Inflammatory macrophage treated with lipopolysaccharide for 1 hour (primary cell): ENCODE data around the gene MYBPHL.
A peak's percentile ranks its signal among the peaks of the same experiment; 100 is the strongest.

ENCODE experiments used
- DNase-seq, 2 donors: peaks; one replicate each; pipeline ENCODE4 v3.0.0-alpha.2; 2020 to 2022

The MYBPHL gene, protein sequence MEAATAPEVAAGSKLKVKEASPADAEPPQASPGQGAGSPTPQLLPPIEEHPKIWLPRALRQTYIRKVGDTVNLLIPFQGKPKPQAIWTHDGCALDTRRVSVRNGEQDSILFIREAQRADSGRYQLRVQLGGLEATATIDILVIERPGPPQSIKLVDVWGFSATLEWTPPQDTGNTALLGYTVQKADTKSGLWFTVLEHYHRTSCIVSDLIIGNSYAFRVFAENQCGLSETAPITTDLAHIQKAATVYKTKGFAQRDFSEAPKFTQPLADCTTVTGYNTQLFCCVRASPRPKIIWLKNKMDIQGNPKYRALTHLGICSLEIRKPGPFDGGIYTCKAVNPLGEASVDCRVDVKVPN

DNA sequence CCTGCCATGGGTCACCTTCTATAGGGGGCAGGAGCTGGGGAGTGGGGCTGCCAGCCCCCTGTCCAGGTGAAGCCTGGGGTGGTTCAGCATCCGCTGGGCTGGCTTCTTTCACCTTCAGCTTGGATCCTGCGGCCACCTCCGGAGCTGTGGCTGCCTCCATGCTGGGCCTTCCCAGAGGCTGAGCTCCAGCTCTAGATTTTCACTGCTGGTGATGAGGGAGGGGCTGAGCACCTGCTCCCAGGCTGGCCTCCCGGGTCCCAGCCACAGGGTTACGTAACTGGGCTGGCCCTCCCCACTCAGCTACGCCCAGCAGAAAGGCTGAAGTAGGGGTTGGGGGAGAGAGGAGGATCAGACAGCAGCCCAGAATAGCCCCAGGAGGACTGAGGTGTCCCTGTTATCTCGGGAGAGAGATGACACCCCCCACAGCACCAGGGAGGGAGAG lies at the start of gene MYBPHL:
MYBPHL (minus strand) TSS at position 180 of the 442 bp plus-strand sequence; CDS start at position 160, 20 bp downstream.
- no peak for DNase-seq

DNA sequence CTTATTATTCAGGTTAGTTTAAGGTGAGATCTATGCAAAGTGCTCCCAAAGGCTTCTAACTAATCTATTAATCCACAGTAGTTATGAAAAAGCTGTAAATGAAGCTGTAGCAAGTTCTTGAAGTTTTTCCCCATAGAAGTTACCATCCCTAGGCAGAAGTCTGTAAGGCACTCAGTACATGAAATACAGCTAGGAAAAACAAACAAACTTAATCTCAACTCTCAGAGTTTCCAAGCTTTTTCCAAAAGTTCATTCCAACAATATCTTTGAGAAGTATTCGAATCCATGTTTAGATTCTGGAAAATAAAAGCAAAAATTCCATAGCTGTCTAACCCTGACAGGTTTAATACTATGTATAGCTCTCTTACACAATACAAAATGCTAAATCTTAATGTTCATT lies 49.7 kb upstream of the MYBPHL start:
- DNase-seq = no peak

DNA sequence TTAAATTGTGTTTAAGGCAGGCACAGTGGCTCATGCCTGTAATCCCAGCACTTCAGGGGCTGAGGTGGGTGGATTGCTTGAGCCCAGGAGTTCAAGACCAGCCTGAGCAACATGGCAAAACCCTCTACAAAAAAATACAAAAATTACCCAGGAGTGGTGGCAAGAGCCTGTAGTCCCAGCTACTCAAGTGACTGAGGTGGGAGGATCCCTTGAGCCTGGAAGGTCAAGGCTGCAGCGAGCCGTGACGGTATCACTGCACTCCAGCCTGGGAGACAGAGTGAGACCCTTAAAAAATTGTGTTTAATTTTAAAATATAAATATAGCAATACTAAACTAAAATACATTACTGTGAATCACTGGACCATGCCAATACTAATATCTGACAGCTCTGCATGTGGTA lies 48.1 kb upstream of the MYBPHL start:
- DNase-seq = no peak

DNA sequence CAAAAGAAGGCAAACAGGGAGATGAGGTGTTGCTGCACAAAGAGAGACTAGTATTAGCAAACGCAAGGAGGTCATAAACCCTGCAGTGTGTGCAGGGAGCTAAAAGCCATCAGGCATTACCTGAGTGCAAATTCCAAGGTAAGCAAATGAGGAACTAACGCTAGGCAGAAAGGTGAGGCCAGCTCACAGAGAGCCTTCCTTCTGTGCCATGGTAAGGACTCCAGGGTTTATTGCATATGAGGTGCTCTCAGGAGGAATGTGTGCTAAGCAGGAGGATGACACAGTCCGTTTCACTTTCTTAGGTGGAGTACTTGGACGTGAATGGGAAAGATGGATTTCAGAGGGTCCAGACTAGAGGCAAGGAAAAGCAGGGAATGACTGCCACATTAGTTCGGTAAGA lies 44.6 kb upstream of the MYBPHL start:
- no peak for DNase-seq

DNA sequence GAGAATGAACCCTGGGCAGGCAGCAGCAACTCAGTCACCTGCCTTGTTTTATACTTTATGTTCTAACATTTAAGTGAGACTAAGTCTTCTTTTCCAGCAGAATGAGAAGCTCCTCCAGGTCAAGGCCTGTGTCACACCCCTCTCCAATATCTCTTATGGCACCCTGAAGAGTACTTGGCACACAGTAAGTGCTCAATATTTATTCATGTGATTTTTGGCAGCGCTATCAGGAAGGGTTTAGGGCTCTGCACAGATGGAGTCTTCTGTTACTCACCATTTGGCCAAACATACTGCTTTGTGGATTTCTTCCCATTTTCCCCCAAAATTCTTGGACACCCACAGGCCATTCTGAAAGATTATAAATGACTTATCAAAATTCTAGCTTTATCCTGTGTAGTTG lies 43.8 kb upstream of the MYBPHL start:
- no peak for DNase-seq

DNA sequence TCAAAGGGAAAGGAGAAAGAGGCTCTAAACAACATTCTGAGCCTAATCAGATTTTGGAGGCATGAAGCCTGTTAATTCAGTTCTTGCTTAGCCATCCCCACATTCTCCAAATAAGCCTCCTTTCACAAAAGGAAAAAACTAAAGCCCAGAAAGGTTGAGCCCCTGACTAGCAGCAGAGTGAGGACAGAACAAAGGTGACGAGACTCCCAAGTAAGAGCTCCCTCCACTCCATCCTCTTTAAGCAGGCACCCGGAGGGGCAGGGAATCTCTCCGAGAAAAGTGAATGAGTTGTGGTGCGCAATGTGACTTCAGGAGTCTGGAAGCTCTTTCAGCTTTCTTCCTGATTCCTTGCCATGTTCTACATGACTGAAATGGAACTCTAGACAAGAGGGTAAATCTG lies 43.4 kb upstream of the MYBPHL start:
- DNase-seq = no peak

DNA sequence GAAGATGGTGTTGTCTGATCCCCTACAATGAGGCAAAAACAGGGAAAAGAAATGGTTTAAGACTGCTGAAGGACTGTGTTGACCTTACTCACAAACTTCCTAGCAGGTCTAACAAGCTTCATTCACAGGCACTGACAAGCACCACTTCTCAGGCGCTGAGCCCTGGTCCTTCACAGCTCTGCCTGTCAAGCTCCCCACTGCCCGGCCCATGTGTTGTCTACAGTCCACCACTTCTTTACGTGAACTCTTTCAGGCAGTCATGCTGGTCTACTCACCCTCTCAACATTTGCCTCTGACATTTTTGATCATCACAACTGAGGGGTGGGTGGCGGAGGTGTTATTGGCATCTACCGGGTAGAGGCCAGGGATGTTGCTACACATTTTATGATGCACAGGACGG lies 40.7 kb upstream of the MYBPHL start:
- DNase-seq = no peak

DNA sequence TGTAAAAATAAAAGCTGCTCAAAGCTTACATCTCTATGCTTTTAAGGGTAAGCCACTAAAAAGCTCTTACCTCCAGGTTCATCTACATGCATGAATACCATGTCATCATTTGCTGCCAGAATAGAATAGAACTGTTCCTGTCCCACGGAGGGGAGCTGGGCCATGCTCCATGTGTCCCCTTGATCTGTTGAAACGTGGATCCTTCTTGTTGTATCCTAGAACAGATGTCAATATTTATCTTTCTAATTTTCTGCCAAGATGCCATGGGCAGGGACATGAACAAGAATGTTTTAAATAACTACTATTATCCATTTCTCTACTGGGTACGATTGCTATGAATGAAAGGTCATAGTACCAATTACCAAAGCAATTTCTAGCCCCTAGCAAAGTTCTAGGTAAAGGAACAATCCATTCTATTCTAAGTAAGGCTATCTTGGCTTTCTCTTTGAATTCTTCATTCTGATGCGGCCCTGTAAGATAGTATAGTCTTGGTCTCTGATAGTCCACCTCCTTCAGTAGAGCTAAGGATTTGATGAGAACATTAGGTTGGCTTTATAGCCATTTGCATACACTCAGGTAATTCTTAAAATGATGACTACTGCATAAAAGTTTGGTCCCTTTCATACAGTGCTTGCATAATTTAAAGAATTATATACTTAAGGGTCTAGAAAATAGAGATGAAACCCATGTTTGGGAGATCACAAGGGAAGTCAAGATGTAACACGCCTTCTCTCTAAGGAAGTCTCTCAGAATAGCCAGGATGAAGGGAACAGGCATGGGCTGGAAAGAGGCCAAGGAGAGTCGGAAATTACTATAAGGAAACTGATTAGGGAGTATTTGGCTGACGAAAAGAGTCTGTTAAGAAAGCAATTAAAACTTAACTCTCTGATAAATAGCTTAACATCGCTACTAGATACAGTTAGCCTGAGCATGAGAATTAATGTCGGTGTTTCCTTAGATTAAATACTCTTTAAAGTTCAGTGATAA lies 35.4 kb upstream of the MYBPHL start:
- DNase-seq = no peak

DNA sequence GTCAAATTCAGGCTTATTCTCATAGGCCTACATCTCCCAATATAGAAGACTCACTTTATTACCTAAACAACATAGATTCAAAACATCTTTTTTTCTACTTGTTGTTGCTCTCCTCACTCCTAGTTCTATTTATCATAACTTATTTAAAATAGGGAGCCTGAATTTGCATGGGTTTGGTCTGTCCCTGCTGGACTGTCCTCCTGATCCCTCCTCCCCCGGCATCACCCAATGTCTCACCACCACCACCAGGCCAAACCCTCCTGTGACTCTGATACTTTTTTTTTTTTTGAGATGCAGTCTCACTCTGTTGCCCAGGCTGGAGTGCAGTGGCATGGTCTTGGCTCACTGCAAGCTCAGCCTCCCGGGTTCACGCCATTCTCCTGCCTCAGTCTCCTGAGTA lies 31.8 kb upstream of the MYBPHL start:
- DNase-seq = no peak

DNA sequence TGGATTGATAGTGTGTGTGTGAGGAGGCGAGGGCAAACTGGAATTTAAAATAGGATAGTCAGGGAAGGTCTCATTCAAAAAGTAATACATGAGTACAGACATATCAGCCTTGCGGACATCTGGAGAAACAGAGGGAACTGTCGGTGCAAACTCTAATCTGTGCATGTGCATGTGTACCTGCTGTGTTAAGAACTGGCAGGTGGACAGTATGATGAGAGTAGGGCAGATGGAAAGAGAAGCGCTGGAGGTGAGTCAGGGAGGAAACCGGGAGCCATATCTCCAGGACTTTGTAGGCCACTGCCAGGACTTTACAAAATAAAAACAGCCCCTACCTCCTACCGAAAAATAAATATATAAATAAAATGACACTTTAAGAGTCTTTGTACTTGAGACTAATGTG lies 31.3 kb upstream of the MYBPHL start:
- no peak for DNase-seq

DNA sequence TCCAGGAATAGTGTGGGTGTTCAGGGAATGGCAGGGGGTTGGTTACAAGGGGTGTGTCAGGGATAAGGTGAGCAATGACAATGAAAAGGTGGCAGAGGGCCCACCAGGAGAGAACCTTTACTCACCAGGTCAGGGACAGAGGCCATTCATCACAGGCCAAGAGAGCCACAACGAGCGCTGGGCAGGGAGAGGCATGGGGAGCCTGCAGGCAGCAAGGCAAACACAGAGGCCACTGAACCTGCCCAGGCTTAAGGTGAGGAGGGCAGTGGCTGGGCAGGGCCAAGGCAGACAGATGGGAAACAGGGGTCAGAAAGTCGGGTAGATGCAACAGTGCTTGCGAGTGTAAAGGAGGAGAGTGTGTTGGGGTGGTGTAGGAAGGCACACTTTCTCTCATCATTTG lies 28.3 kb upstream of the MYBPHL start:
- DNase-seq = no peak

DNA sequence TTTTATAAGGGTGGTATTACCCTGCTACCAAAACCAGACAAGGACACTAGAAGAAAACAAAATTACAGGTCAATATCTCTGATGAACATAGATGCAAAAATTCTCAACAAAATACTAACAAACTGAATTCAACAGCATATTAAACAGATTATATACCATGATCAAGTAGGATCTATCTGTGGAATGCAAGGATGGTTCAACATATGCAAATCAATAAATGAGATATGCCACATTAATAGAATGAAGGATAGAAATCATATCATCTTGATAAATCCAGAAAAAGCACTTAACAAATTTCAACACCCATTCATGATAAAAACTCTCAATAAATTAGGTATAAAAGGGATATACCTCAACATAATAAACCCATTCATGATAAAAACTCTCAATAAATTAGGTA lies 24.3 kb upstream of the MYBPHL start:
- DNase-seq = no peak

DNA sequence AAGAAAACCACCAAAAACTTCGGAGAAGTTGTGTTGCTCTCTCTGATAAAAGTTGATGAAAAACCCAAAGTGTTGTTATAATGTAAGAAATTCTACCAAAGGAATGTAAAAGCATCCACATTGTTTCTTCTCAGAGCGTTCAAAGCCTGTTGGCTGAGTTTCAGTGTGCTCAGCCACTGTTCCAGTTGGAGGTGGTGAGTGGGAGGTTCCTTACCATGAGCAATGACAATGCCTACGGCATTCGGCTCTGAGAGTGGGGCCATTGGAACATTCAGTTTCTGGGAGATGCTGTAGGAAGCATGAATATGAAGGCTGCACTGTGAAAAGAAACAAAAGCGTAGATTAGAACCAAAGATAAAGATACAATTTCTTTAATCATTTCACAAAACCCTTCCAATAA lies 20.5 kb upstream of the MYBPHL start:
- DNase-seq = no peak

DNA sequence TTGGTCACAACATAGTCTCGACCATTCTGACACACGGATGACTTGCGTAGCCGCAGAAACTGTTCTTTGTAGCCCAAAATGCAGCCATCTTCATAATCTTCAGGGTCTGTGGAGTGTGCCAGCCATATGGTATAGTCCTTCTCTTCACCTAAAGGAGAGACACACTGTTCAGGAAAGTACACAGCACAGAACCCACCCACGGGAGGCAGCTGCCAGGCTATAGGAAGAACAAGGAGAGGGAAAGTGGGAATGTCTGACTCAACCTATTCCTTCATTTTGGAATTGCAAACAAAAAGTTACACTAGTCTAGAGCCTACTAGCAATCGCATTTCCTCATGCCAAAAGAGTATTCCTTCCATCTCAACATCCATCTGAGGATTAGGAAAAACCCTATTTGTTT lies 16.2 kb upstream of the MYBPHL start:
- no peak for DNase-seq

DNA sequence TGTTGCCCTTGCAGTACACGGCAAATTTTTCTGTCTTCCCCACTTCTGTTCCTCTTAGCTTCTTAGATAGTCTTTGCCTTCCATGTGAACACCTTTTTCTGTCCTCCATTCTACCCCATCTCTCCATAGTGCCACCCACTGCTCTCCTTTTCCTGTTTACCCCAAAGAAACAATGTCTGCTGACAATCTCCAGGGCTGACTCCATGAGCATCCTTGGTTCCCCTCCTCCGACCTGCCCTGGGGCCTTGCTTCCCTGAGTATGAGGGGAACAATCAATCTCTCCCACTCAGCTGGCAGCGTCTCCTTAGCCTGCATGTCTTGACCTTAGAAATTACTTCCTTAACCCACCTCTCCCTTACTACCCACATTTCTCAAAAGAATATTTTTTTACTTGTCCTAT lies 12.3 kb upstream of the MYBPHL start:
- no peak for DNase-seq

DNA sequence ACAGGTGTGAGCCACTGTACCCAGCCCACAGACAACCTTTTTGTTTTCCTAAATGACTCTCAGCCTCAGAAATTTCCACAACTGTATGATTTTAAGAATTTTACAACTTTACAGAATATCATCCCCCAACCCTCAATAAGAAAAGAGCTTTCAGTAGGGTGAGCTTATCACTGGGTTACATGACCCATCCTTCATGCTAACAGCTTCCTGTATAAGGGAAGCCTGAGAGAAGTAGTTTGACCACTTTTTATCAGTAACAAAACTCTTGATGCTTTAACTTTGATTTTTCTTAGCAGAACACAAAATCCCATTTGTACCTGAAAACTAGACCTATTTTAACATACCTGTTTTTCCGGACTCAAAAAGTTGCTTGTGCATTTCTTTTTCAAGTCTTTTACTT lies 9.7 kb upstream of the MYBPHL start:
- DNase-seq = no peak

DNA sequence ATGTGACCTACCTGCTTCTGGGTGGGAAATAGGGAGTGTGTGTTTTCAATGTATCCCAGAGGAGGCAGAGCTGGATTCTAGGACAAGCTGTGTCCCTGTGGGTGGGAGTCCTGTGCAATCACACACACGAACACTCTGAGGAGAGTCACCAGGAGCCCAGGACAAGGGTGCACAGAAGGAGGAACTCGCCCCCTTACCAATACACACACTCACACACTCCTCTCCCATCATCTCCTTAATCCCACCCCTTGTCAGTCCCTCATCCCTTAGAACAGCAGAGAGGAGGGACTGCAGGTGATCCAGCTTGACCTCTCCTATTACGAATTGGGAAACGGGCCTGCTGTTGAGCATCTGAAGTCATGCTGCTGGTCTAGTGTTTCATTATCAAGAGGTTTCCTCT lies 8.5 kb upstream of the MYBPHL start:
- no peak for DNase-seq

DNA sequence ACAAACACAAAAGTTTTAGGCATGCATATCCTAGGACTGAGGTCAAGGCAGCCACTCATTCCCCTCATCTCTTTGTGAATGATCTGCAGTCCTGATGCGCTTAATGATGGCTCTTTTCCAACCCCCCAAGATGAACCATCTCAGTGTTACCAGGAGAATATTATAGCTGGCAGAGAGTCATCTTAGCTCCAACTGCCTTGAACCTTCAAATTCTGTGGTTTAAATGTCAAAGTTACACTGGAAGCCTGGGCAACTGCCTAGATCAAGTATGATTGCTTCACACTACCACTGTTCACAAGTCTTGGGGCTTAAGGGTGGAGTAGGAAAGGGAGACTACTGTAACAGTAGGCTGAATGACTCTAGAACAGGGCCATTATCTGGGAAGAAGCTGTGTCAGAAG lies 8.0 kb upstream of the MYBPHL start:
- DNase-seq = no peak

DNA sequence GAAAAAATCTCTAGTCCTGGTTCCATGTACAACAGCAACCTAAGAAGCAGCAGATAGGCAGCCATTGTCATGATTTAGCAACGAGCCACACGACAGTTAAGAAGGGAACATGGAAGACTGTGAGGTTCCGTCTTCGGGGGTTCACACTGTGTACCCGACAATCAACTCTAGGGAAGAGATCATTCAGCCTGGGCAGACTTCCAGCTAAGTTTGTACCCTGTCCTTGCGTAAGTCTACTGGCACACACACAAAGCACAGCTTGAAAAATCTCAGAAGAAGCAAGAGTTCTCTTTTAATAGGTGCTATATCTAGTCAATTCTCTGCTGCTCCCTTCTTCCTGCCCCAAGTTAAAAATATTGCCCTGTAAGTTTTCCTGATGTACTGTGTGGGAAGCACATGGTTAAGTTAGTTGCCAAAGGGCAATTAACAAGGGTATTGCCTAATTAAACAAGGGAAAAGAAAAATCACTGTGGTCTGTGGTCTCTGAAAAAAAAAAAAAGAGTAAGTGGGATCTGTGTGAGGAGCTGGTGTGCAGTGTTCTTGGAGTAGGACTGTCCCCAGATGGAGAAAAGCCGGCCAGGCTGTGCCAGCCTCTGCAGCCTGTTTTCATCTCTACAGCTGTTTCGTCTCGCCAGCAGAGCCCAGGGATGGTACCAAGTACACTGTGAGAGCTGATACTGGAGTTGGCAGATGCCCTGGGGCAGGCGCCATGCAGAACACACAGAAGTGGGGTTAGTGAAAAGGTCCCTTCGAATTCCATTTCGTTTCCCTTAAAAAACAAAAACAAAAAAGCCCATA lies 6.4 kb upstream of the MYBPHL start:
- DNase-seq = no peak

DNA sequence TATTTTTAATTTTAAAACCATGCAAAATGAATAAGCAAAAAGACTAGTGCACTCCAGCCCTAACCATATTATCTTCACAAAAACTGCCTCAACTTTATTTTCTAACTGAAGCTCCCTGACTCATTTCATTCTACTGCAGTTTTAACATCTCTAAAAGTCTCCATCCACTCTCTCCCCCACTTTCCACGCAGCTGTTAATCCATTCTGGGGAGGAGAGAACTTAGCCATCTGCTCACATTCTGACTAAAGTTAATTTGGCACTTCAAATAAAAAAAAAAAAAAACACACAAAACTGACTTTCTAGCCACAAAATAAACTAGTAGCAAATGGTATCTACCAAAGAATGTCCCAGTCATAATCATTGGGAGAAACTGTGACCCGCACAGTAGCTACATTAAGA lies 5.4 kb upstream of the MYBPHL start:
- DNase-seq = no peak

DNA sequence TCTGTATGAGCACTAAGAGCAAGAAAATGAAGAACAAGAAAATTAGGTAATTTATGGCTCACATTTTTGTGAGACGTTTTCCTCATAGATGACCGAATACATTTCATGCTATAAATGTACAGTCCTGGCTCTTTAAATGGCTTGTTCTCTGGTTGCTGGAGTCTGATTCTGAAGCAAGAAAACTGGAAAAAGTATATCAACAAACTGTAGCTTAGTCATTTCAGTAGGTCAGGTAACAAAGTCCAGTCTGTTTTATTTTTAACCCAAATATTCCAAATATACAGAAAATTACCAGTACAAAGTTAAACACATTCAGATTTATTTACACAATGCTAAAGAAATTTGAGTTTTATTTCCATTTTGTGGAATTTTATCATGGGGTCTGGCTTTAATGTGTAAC lies 2.5 kb upstream of the MYBPHL start:
- DNase-seq = peak; percentile 21 to 32

DNA sequence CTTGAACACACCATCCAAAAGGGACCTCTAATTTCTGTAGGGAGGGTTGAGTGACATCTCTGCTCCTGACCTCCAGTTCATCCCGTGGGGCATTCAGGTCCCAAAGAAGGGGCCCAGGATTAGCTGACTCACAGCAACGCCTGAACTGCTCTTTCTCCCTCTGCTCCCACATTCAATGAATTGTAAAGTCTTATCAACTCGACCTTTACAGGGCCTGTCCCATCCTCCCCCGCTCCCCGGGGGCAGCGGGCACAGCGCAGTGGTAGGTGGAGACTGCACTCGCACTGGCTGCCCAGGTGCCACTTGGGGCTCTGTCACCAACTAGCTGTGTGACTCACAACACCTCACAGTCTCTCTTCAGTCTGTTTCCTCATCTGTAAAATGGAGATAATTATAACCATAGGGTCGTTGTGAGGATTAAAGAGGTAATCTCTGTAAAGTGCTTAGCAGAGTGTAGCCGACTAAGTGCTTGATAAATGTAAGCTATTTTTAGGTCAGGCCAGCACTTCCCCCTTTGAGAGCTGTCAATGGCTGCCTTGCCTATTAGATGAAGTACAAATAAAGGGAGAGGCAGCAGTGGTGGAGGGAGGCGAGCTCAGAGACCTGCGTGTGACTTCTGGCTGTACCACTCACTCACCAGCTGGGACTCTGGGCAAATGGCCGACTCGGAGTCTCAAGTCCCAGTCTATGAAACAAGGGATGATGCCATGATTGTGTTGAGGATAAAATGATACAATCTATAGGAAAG lies 637 bp upstream of the MYBPHL start:
- no peak for DNase-seq
